HepG2 (cell line): Measurements from ENCODE around the gene SCMH1. TPM values are rescaled to one million over a fixed set of nuclear protein-coding genes. Genes with fewer than 3 reads are reported as not detected.

Experiments
- ESRRA ChIP-seq: sonication (generic); formaldehyde crosslinking; IDR thresholded peaks from 2 replicates; pipeline ENCODE4 v1.5.1; 2020; ENCODE audit warnings: mild to moderate bottlenecking, low read depth, missing genetic modification reagents
- HNF4G ChIP-seq, 2 experiments: sonication (generic) in 1 of 2; formaldehyde crosslinking in 1 of 2; IDR thresholded peaks; 2 replicates each; pipeline versions ENCODE4 v1.4.0 to v1.6.1; 2011 to 2020; ENCODE audit warnings: borderline replicate concordance in 2 of 2, low read depth in 2 of 2, mild to moderate bottlenecking in 2 of 2, low read length in 1 of 2, missing genetic modification reagents in 1 of 2, moderate library complexity in 1 of 2
- KAT8 ChIP-seq: IDR thresholded peaks from 2 replicates; pipeline ENCODE4 v1.6.1; 2016; ENCODE audit warnings: missing genetic modification reagents, missing compliant biosample characterization
- NCOA2 ChIP-seq: sonication (generic); formaldehyde crosslinking; IDR thresholded peaks from 2 replicates; pipeline ENCODE4 v1.8.0; 2022; ENCODE audit warnings: inconsistent platforms
- NCOR1 ChIP-seq: fragments of 200-600 bp; sonication (generic); IDR thresholded peaks from 2 replicates; pipeline ENCODE4 v1.7.0; 2017; ENCODE audit warnings: antibody characterized with exemption, low read length, borderline replicate concordance
- SOX5 ChIP-seq: IDR thresholded peaks from 2 replicates; pipeline ENCODE4 v1.6.1; 2016; ENCODE audit warnings: borderline replicate concordance
- SOX6 ChIP-seq, 2 experiments: fragments of 450-650 bp in 1 of 2; sonication (generic) in 1 of 2; formaldehyde crosslinking in 1 of 2; IDR thresholded peaks; 2 replicates each; pipeline versions ENCODE4 v1.4.0 to v1.6.1; 2017 to 2020; ENCODE audit warnings: antibody characterized with exemption in 1 of 2, mild to moderate bottlenecking in 1 of 2, missing genetic modification reagents in 1 of 2
- TSC22D2 ChIP-seq: sonication (generic); formaldehyde crosslinking; IDR thresholded peaks from 2 replicates; pipeline ENCODE4 v1.5.1; 2020; ENCODE audit warnings: missing genetic modification reagents, mild to moderate bottlenecking, borderline replicate concordance
- polyA plus RNA-seq, 8 experiments: library from polyadenylated mRNA; depleted of rRNA in 3 of 8; stranded (reverse) in 7 of 8; unstranded in 1 of 8; fragments of >200 nt; fragmentation: Illumina TruSeq in 4 of 8; extraction: Trizol in 4 of 8; gene quantifications; 2 replicates each; pipeline versions ENCODE4 v1.2.1 to v1.2.3, GENCODE V29; 2011 to 2016; ENCODE audit warnings: low read depth in 4 of 8, missing spikeins in 1 of 8, mixed read lengths in 1 of 8; ENCODE audit not compliant: insufficient read depth in 1 of 8
- total RNA-seq, 5 experiments: library from RNA; depleted of rRNA; stranded (reverse); fragments of >200 nt; fragmentation: Illumina TruSeq; extraction: Trizol; gene quantifications; 2 replicates each; pipeline ENCODE4 v1.2.3, GENCODE V29; 2016; ENCODE audit warnings: low read depth in 1 of 5
- TF ChIP-seq, protein P1 (sequence below): sonication (generic); formaldehyde crosslinking; IDR thresholded peaks from 2 replicates; pipeline ENCODE4 v1.8.1; 2022; ENCODE audit warnings: low read depth, mild to moderate bottlenecking, missing genetic modification reagents
- TF ChIP-seq, protein P2 (sequence below): IDR thresholded peaks from 2 replicates; pipeline ENCODE4 v1.6.1; 2016; ENCODE audit warnings: missing genetic modification reagents, missing compliant biosample characterization

SCMH1 gene
- total and polyA plus RNA-seq, 2 of the 13 experiments (the other 11 are each of a cell fraction or from before 2014, with no cell fraction given) = 41.8 to 52.6 TPM

DNA sequence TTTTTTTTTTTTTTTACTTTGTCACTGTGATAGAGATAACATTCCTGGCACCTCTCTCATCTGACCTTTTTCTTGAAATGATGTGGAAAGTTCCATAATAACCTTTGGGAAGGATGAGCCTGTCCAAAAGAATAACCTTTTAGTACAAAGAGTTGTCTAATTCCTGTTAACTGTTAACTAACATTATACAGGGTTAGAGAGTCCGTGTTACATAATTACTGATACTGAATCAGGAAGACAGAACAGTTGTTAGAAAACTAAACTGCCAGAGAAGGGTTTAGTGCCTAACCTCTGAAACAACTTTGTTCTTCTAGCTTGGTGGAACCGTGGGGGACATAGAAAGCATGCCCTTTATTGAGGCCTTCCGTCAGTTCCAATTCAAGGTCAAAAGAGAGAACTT, 253.8 kb downstream of the SCMH1 start (continued):
- TF ChIP-seq, protein P1, sequence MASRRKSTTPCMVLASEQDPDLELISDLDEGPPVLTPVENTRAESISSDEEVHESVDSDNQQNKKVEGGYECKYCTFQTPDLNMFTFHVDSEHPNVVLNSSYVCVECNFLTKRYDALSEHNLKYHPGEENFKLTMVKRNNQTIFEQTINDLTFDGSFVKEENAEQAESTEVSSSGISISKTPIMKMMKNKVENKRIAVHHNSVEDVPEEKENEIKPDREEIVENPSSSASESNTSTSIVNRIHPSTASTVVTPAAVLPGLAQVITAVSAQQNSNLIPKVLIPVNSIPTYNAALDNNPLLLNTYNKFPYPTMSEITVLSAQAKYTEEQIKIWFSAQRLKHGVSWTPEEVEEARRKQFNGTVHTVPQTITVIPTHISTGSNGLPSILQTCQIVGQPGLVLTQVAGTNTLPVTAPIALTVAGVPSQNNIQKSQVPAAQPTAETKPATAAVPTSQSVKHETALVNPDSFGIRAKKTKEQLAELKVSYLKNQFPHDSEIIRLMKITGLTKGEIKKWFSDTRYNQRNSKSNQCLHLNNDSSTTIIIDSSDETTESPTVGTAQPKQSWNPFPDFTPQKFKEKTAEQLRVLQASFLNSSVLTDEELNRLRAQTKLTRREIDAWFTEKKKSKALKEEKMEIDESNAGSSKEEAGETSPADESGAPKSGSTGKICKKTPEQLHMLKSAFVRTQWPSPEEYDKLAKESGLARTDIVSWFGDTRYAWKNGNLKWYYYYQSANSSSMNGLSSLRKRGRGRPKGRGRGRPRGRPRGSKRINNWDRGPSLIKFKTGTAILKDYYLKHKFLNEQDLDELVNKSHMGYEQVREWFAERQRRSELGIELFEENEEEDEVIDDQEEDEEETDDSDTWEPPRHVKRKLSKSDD (CRISPR knock-in tag) = no peak
- peak; percentile 40; the same call in 1 of the 2 replicates for TF ChIP-seq ESRRA (CRISPR knock-in tag)
- 0 out of 2 replicates have a peak, but pooled peaks have one; percentile 9 for TF ChIP-seq HNF4G (IDR thresholded peaks at IDR 0.05; ENCODE audit: borderline replicate concordance, low read depth, low read length)
- no peak for TF ChIP-seq HNF4G (CRISPR knock-in tag; IDR thresholded peaks at IDR 0.05; ENCODE audit: borderline replicate concordance, low read depth)
- no peak for TF ChIP-seq SOX6 (IDR thresholded peaks at IDR 0.05)
- TF ChIP-seq SOX6 (CRISPR knock-in tag; IDR thresholded peaks at IDR 0.05) = peak; percentile 63; the same call in 1 of the 2 replicates
- TF ChIP-seq KAT8 (CRISPR knock-in tag) = 0 out of 2 replicates have a peak, but pooled peaks have one; percentile 18
- TF ChIP-seq NCOA2 (CRISPR knock-in tag) = peak; percentile 28; the same call in 1 of the 2 replicates
- TF ChIP-seq, protein P2, sequence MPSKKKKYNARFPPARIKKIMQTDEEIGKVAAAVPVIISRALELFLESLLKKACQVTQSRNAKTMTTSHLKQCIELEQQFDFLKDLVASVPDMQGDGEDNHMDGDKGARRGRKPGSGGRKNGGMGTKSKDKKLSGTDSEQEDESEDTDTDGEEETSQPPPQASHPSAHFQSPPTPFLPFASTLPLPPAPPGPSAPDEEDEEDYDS = 0 out of 2 replicates have a peak, but pooled peaks have one; percentile 18
- no peak for TF ChIP-seq TSC22D2
- TF ChIP-seq NCOR1 = 0 out of 2 replicates have a peak, but pooled peaks have one; percentile 34
- peak; percentile 57; the same call in 1 of the 2 replicates for TF ChIP-seq SOX5
